Trophoblast cell (in vitro differentiated cells and primary cell): Measurements from ENCODE around the gene EYA2.

Source experiments
- DNase-seq, 2 donors: peaks; one replicate each; pipeline ENCODE4 v3.0.0-alpha.2; 2016
- H2AFZ ChIP-seq: 2 replicates; pipeline ENCODE4 v1.6.1; 2013; ENCODE audit warnings: low read length, moderate library complexity, mild to moderate bottlenecking; ENCODE audit not compliant: insufficient read depth, poor library complexity
- H2AK5ac ChIP-seq: 2 replicates; pipeline ENCODE4 v1.6.1; 2013; ENCODE audit warnings: mild to moderate bottlenecking, low read length
- H2BK120ac ChIP-seq: 2 replicates; pipeline ENCODE4 v1.6.1; 2013; ENCODE audit warnings: low read length, mild to moderate bottlenecking, moderate library complexity; ENCODE audit not compliant: insufficient read depth, poor library complexity
- H2BK12ac ChIP-seq: 2 replicates; pipeline ENCODE4 v1.6.1; 2013; ENCODE audit warnings: mild to moderate bottlenecking, low read length, moderate library complexity
- H2BK5ac ChIP-seq: 2 replicates; pipeline ENCODE4 v1.6.1; 2013; ENCODE audit warnings: low read length, low read depth, moderate library complexity, mild to moderate bottlenecking; ENCODE audit not compliant: poor library complexity
- H3K14ac ChIP-seq: 2 replicates; pipeline ENCODE4 v1.6.1; 2013; ENCODE audit warnings: mild to moderate bottlenecking, low read length
- H3K18ac ChIP-seq: 2 replicates; pipeline ENCODE4 v1.6.1; 2013; ENCODE audit warnings: mild to moderate bottlenecking, low read length
- H3K23ac ChIP-seq: 2 replicates; pipeline ENCODE4 v1.6.1; 2013; ENCODE audit warnings: low read length
- H3K27ac ChIP-seq: 2 replicates; pipeline ENCODE4 v1.5.1; 2013; ENCODE audit warnings: low read depth, mild to moderate bottlenecking, inconsistent platforms, low read length, moderate library complexity
- H3K27me3 ChIP-seq: 2 replicates; pipeline ENCODE4 v1.6.1; 2013; ENCODE audit warnings: inconsistent platforms, mild to moderate bottlenecking, low read length, moderate library complexity; ENCODE audit not compliant: insufficient read depth
- H3K36me3 ChIP-seq, 2 experiments: 1 replicate in 1 of 2; 2 replicates in 1 of 2; pipeline ENCODE4 v1.6.1; 2013; ENCODE audit warnings: low read length in 2 of 2, mild to moderate bottlenecking in 2 of 2, moderate library complexity in 1 of 2; ENCODE audit not compliant: insufficient read depth in 2 of 2, control insufficient read depth in 1 of 2
- H3K4ac ChIP-seq: 2 replicates; pipeline ENCODE4 v1.6.1; 2013; ENCODE audit warnings: low read depth, mild to moderate bottlenecking, low read length, moderate library complexity
- H3K4me1 ChIP-seq, 2 experiments: 1 replicate in 1 of 2; 2 replicates in 1 of 2; pipeline ENCODE4 v1.6.1; 2013; ENCODE audit warnings: low read length in 2 of 2, mild to moderate bottlenecking in 2 of 2, moderate library complexity in 1 of 2; ENCODE audit not compliant: insufficient read depth in 2 of 2, control insufficient read depth in 1 of 2
- H3K4me2 ChIP-seq: 2 replicates; pipeline ENCODE4 v1.6.1; 2013; ENCODE audit warnings: inconsistent platforms, mild to moderate bottlenecking, low read length, moderate library complexity
- H3K4me3 ChIP-seq: 2 replicates; pipeline ENCODE4 v1.5.1; 2013; ENCODE audit warnings: mild to moderate bottlenecking, low read depth, low read length, inconsistent platforms
- H3K79me1 ChIP-seq: one replicate; pipeline ENCODE4 v1.6.1; 2013; ENCODE audit warnings: low read length
- H3K79me2 ChIP-seq: 2 replicates; pipeline ENCODE4 v1.6.1; 2013; ENCODE audit warnings: low read length, mild to moderate bottlenecking; ENCODE audit not compliant: control insufficient read depth, insufficient read depth, poor library complexity
- H3K9ac ChIP-seq: 2 replicates; pipeline ENCODE4 v1.6.1; 2013; ENCODE audit warnings: mild to moderate bottlenecking, low read length
- H3K9me3 ChIP-seq: 2 replicates; pipeline ENCODE4 v1.6.1; 2013; ENCODE audit warnings: low read depth, mild to moderate bottlenecking, control low read depth, inconsistent platforms, low read length; ENCODE audit not compliant: insufficient read depth
- H4K12ac ChIP-seq: 2 replicates; pipeline ENCODE4 v1.6.1; 2013; ENCODE audit warnings: low read depth, mild to moderate bottlenecking, low read length, moderate library complexity
- H4K8ac ChIP-seq: 2 replicates; pipeline ENCODE4 v1.6.1; 2013; ENCODE audit warnings: low read depth, mild to moderate bottlenecking, low read length, moderate library complexity
- H4K91ac ChIP-seq: one replicate; pipeline ENCODE4 v1.6.1; 2013; ENCODE audit warnings: low read depth, mild to moderate bottlenecking, low read length, moderate library complexity
- WGBS: extraction: QIAGEN DNeasy Blood & Tissue Kit; methylation state at CpG from one replicate; pipeline ENCODE4 v1.1.7; 2013; ENCODE audit warnings: missing lambda C conversion rate; ENCODE audit not compliant: insufficient read length, insufficient coverage; ENCODE audit errors: extremely low coverage; 5-methylcytosine and 5-hydroxymethylcytosine counted together

Gene EYA2

GRCh38 chr20:47044938-47045337 lies 150.3 kb downstream of the EYA2 start:
- H3K4ac ChIP-seq: no peak overlapping the region
- H3K36me3 ChIP-seq: peaks cover 3% of the 10 kb centered on the region in 2 experiments
- no peak overlapping the region for H2BK5ac ChIP-seq
- H3K9me3 ChIP-seq: no peaks in the 10 kb centered on the region
- no CpG with 5 or more reads among the region's 1 CpG for WGBS
- no peak overlapping the region for H4K12ac ChIP-seq
- no peak overlapping the region for H3K14ac ChIP-seq
- H2BK12ac ChIP-seq: no peak overlapping the region
- no peak for DNase-seq
- no peak overlapping the region for H4K8ac ChIP-seq
- H2BK120ac ChIP-seq: no peak overlapping the region
- no peak overlapping the region for H2AFZ ChIP-seq
- H3K27ac ChIP-seq: no peak overlapping the region
- H3K4me1 ChIP-seq: no peaks in the 10 kb centered on the region
- no peak overlapping the region for H3K23ac ChIP-seq
- no peaks in the 10 kb centered on the region for H3K79me1 ChIP-seq
- H3K4me2 ChIP-seq: no peak overlapping the region
- no peaks in the 10 kb centered on the region for H3K27me3 ChIP-seq
- H3K4me3 ChIP-seq: no peak overlapping the region
- H4K91ac ChIP-seq: no peak overlapping the region
- no peak overlapping the region for H3K18ac ChIP-seq
- no peak overlapping the region for H2AK5ac ChIP-seq
- no peaks in the 10 kb centered on the region for H3K79me2 ChIP-seq
- H3K9ac ChIP-seq: no peak overlapping the region

- H3K14ac ChIP-seq: no peak overlapping the region
- no peak overlapping the region for H3K23ac ChIP-seq
- no peak overlapping the region for H2AK5ac ChIP-seq
- H3K4me1 ChIP-seq: peaks cover 0 to 2% of the 10 kb centered on the region in 2 experiments
- no peak overlapping the region for H2BK120ac ChIP-seq
- H3K79me2 ChIP-seq: no peaks in the 10 kb centered on the region
- no peak overlapping the region for H3K4me2 ChIP-seq
- H2BK12ac ChIP-seq: no peak overlapping the region
- DNase-seq: no peak
- no peaks in the 10 kb centered on the region for H3K79me1 ChIP-seq
- H4K12ac ChIP-seq: no peak overlapping the region
- no peak overlapping the region for H3K18ac ChIP-seq
- H2BK5ac ChIP-seq: no peak overlapping the region
- no peak overlapping the region for H4K91ac ChIP-seq
- H4K8ac ChIP-seq: no peak overlapping the region
- no peak overlapping the region for H2AFZ ChIP-seq
- no peak overlapping the region for H3K4ac ChIP-seq
- H3K27ac ChIP-seq: no peak overlapping the region
- WGBS: no CpG with 5 or more reads among the region's 5 CpGs
- peaks cover 3% of the 10 kb centered on the region in 2 experiments for H3K36me3 ChIP-seq
- H3K4me3 ChIP-seq: no peak overlapping the region
- H3K9ac ChIP-seq: no peak overlapping the region
- no peaks in the 10 kb centered on the region for H3K9me3 ChIP-seq
- H3K27me3 ChIP-seq: no peaks in the 10 kb centered on the region
Observed at GRCh38 chr20:47048054-47048453, 153.4 kb downstream of the EYA2 start.

GRCh38 chr20:47049771-47050170 lies 155.1 kb downstream of the EYA2 start:
- H3K9me3 ChIP-seq: no peaks in the 10 kb centered on the region
- H2AK5ac ChIP-seq: no peak overlapping the region
- no peak overlapping the region for H2BK5ac ChIP-seq
- H3K4me1 ChIP-seq: peaks cover 0 to 2% of the 10 kb centered on the region in 2 experiments
- WGBS: no CpG with 5 or more reads among the region's 7 CpGs
- no peaks in the 10 kb centered on the region for H3K79me2 ChIP-seq
- no peak overlapping the region for H3K9ac ChIP-seq
- DNase-seq: no peak
- H3K18ac ChIP-seq: no peak overlapping the region
- H3K36me3 ChIP-seq: peaks cover 3 to 5% of the 10 kb centered on the region in 2 experiments
- no peak overlapping the region for H3K4me2 ChIP-seq
- H4K12ac ChIP-seq: no peak overlapping the region
- H4K91ac ChIP-seq: no peak overlapping the region
- no peaks in the 10 kb centered on the region for H3K79me1 ChIP-seq
- no peak overlapping the region for H4K8ac ChIP-seq
- no peak overlapping the region for H2AFZ ChIP-seq
- H3K4ac ChIP-seq: no peak overlapping the region
- H2BK120ac ChIP-seq: no peak overlapping the region
- no peak overlapping the region for H3K23ac ChIP-seq
- H3K27ac ChIP-seq: no peak overlapping the region
- H3K4me3 ChIP-seq: no peak overlapping the region
- no peaks in the 10 kb centered on the region for H3K27me3 ChIP-seq
- no peak overlapping the region for H3K14ac ChIP-seq
- no peak overlapping the region for H2BK12ac ChIP-seq

- H4K12ac ChIP-seq: no peak overlapping the region
- peaks cover 0 to 3% of the 10 kb centered on the region in 2 experiments for H3K4me1 ChIP-seq
- no peaks in the 10 kb centered on the region for H3K79me1 ChIP-seq
- no peak overlapping the region for H3K27ac ChIP-seq
- H4K8ac ChIP-seq: no peak overlapping the region
- no peaks in the 10 kb centered on the region for H3K9me3 ChIP-seq
- WGBS: no CpG with 5 or more reads among the region's 14 CpGs
- no peak overlapping the region for H3K4me2 ChIP-seq
- peaks cover 0 to 5% of the 10 kb centered on the region in 2 experiments for H3K36me3 ChIP-seq
- H3K4ac ChIP-seq: no peak overlapping the region
- H2AK5ac ChIP-seq: no peak overlapping the region
- H3K27me3 ChIP-seq: no peaks in the 10 kb centered on the region
- no peak overlapping the region for H3K18ac ChIP-seq
- DNase-seq: no peak
- no peak overlapping the region for H2BK12ac ChIP-seq
- no peak overlapping the region for H3K9ac ChIP-seq
- no peak overlapping the region for H3K4me3 ChIP-seq
- no peak overlapping the region for H2BK5ac ChIP-seq
- no peaks in the 10 kb centered on the region for H3K79me2 ChIP-seq
- H2AFZ ChIP-seq: no peak overlapping the region
- H2BK120ac ChIP-seq: no peak overlapping the region
- H4K91ac ChIP-seq: no peak overlapping the region
- no peak overlapping the region for H3K14ac ChIP-seq
- H3K23ac ChIP-seq: peak overlapping the region; percentile 23
Observed at GRCh38 chr20:47050996-47051395, 156.4 kb downstream of the EYA2 start.
